GM18861 (cell line): ENCODE measurements around the gene TNFRSF9.
"Not testable (repeated sequence)": the region's sequence is repeated elsewhere in the genome, so short reads cannot be mapped to it uniquely, and the experiment has no call there.

Experiments
- ATAC-seq: cut with Tn5 transposase; IDR thresholded peaks from one replicate; pipeline ENCODE4 v1.9.1; 2021; ENCODE audit not compliant: unreplicated experiment

Gene TNFRSF9

GRCh38 chr1:7961216-7962013 is 20.8 kb upstream of the TNFRSF9 start, which contains the start of gene PARK7:
TSS of gene PARK7 (plus strand) at chr1:7961711. CDS start at chr1:7962786, 1,075 bp downstream.
- peak; percentile 92 for ATAC-seq

GRCh38 chr1:7960867-7961215 is 20.2 kb upstream of the TNFRSF9 start:
- ATAC-seq: peak; percentile 11

- no peak for ATAC-seq
Measured at GRCh38 chr1:7960165-7960564, 19.5 kb upstream of the TNFRSF9 start.

- ATAC-seq: no peak
Measured at GRCh38 chr1:7956218-7957032, 15.8 kb upstream of the TNFRSF9 start.

GRCh38 chr1:7954683-7955082 is 14.0 kb upstream of the TNFRSF9 start:
- ATAC-seq: no peak

- peak; percentile 92 for ATAC-seq
Measured at GRCh38 chr1:7953850-7954609, 13.4 kb upstream of the TNFRSF9 start.

- ATAC-seq: not testable (repeated sequence)
Measured at GRCh38 chr1:7952791-7953190, 12.2 kb upstream of the TNFRSF9 start.

GRCh38 chr1:7948960-7949359 is 8.3 kb upstream of the TNFRSF9 start:
- ATAC-seq: no peak

- no peak for ATAC-seq
Measured at GRCh38 chr1:7943251-7943650, 2.6 kb upstream of the TNFRSF9 start.

GRCh38 chr1:7942214-7942921 is 1.7 kb upstream of the TNFRSF9 start:
- no peak for ATAC-seq

GRCh38 chr1:7941437-7941793 is 776 bp upstream of the TNFRSF9 start:
- no peak for ATAC-seq

- no peak for ATAC-seq
Measured at GRCh38 chr1:7940034-7940433, 605 bp downstream of the TNFRSF9 start.

- no peak for ATAC-seq
Measured at GRCh38 chr1:7938070-7938469, 2.6 kb downstream of the TNFRSF9 start.

- ATAC-seq: no peak
Measured at GRCh38 chr1:7932524-7933138, 8.0 kb downstream of the TNFRSF9 start.

- no peak for ATAC-seq
Measured at GRCh38 chr1:7931446-7931812, 9.2 kb downstream of the TNFRSF9 start.

- no peak for ATAC-seq
Measured at GRCh38 chr1:7930645-7931445, 9.8 kb downstream of the TNFRSF9 start.

GRCh38 chr1:7929637-7930036 is 11.0 kb downstream of the TNFRSF9 start:
- no peak for ATAC-seq

GRCh38 chr1:7928247-7928646 is 12.4 kb downstream of the TNFRSF9 start:
- ATAC-seq: no peak

GRCh38 chr1:7927061-7927460 is 13.6 kb downstream of the TNFRSF9 start:
- ATAC-seq: not testable (repeated sequence)

GRCh38 chr1:7922301-7922700 is 18.3 kb downstream of the TNFRSF9 start:
- ATAC-seq: no peak
